H1 (cell line): ENCODE measurements around the gene PRIMPOL. TPM values are rescaled to one million over a fixed set of nuclear protein-coding genes. Genes with fewer than 3 reads are reported as not detected.

ENCODE experiments used
- polyA plus RNA-seq, 7 experiments: library from polyadenylated mRNA; depleted of rRNA in 3 of 7; stranded (reverse) in 5 of 7; unstranded in 2 of 7; fragments of >200 nt in 5 of 7; fragments of 200-250 nt in 2 of 7; gene quantifications; 1 replicate in 5 of 7; 2 replicates in 1 of 7; 4 replicates in 1 of 7; pipeline versions ENCODE4 v1.2.1 to v1.2.3, GENCODE V29; 2011 to 2013; ENCODE audit warnings: missing spikeins in 2 of 7, mixed read lengths in 2 of 7
- total RNA-seq: library from RNA; stranded (reverse); fragmentation: NEBNext Ultra II Directional; extraction: Animal tissue kit (Norgen Biotek cat#: 25700); gene quantifications from 2 replicates; pipeline ENCODE4 v1.2.1, GENCODE V29; 2021

Gene PRIMPOL
- total and polyA plus RNA-seq, 2 of the 8 experiments (the other 6 are each of a cell fraction or from before 2014, with no cell fraction given): 4.4 to 6.7 TPM

Other genes starting within 250 kb of the PRIMPOL start
- 12.5 and 13.8 TPM in 2 replicates for gene IRF2, start 175.2 kb upstream of the PRIMPOL start, total RNA-seq
- gene IRF2, start 175.2 kb upstream of the PRIMPOL start, polyA plus RNA-seq (2011; rRNA removed): 10.7 and 17.0 TPM in 2 replicates
- 81.1 and 82.5 TPM in 2 replicates for gene CASP3, start 291 bp upstream of the PRIMPOL start, total RNA-seq
- gene CASP3, start 291 bp upstream of the PRIMPOL start, polyA plus RNA-seq (2011; rRNA removed): 15.0 and 27.8 TPM in 2 replicates
- 122 and 124 TPM in 2 replicates for gene CENPU, start 84.4 kb downstream of the PRIMPOL start, total RNA-seq
- gene CENPU, start 84.4 kb downstream of the PRIMPOL start, polyA plus RNA-seq (2011; rRNA removed): 17.1 and 32.1 TPM in 2 replicates
- 6.3 and 8.7 TPM in 2 replicates for gene ACSL1, start 176.2 kb downstream of the PRIMPOL start, total RNA-seq
- 2.3 and 3.0 TPM in 2 replicates for gene ACSL1, start 176.2 kb downstream of the PRIMPOL start, polyA plus RNA-seq (2011; rRNA removed)